Chondrocyte (in vitro differentiated cells): ENCODE results near the gene SCYL1. TPM values are rescaled to one million over a fixed set of nuclear protein-coding genes. Genes with fewer than 3 reads are reported as not detected.
"Not testable (repeated sequence)": the region's sequence is repeated elsewhere in the genome, so short reads cannot be mapped to it uniquely, and the experiment has no call there.

Experiments
- DNase-seq: peaks from one replicate; pipeline ENCODE4 v3.0.0; 2021; ENCODE audit warnings: mixed read lengths, low spot score
- H3K27ac Mint-ChIP-seq: one replicate; pipeline ENCODE4 v1.8.0; 2021; ENCODE audit warnings: mild to moderate bottlenecking, moderate library complexity, mixed read lengths; ENCODE audit not compliant: unreplicated experiment
- H3K27me3 Mint-ChIP-seq: 2 replicates; pipeline ENCODE4 v1.8.0; 2021; ENCODE audit warnings: low read depth, mixed read lengths
- H3K36me3 Mint-ChIP-seq: 2 replicates; pipeline ENCODE4 v1.8.0; 2021; ENCODE audit warnings: low read depth, mixed read lengths
- H3K4me1 Mint-ChIP-seq: 2 replicates; pipeline ENCODE4 v1.8.0; 2021; ENCODE audit warnings: low read depth, mild to moderate bottlenecking, mixed read lengths
- H3K4me3 Mint-ChIP-seq: one replicate; pipeline ENCODE4 v1.8.0; 2021; ENCODE audit warnings: mild to moderate bottlenecking, moderate library complexity, mixed read lengths; ENCODE audit not compliant: unreplicated experiment
- H3K9me3 Mint-ChIP-seq: 2 replicates; pipeline ENCODE4 v1.8.0; 2021; ENCODE audit warnings: low read depth, mixed read lengths
- CTCF ChIP-seq: fragments of 200-600 bp; sonication (generic); IDR thresholded peaks from 2 replicates; pipeline ENCODE4 v1.5.0; 2021; ENCODE audit warnings: antibody characterized with exemption, mild to moderate bottlenecking, moderate library complexity
- total RNA-seq: library from RNA; stranded (reverse); gene quantifications from 3 replicates; pipeline ENCODE4 v1.2.1, GENCODE V29; 2021

Gene SCYL1
- total RNA-seq, 1 donor from 2014 or later = 108 TPM

DNA sequence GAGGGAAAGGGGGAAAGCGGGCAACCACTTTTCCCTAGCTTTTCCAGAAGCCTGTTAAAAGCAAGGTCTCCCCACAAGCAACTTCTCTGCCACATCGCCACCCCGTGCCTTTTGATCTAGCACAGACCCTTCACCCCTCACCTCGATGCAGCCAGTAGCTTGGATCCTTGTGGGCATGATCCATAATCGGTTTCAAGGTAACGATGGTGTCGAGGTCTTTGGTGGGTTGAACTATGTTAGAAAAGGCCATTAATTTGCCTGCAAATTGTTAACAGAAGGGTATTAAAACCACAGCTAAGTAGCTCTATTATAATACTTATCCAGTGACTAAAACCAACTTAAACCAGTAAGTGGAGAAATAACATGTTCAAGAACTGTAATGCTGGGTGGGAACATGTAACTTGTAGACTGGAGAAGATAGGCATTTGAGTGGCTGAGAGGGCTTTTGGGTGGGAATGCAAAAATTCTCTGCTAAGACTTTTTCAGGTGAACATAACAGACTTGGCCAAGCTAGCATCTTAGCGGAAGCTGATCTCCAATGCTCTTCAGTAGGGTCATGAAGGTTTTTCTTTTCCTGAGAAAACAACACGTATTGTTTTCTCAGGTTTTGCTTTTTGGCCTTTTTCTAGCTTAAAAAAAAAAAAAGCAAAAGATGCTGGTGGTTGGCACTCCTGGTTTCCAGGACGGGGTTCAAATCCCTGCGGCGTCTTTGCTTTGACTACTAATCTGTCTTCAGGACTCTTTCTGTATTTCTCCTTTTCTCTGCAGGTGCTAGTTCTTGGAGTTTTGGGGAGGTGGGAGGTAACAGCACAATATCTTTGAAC, 19.2 kb upstream of the SCYL1 start:
- H3K27me3 Mint-ChIP-seq = no peaks in the 10 kb centered on the region
- no peak overlapping the region for H3K4me3 Mint-ChIP-seq
- peaks cover 41% of the 10 kb centered on the region for H3K4me1 Mint-ChIP-seq
- no peaks in the 10 kb centered on the region for H3K9me3 Mint-ChIP-seq
- DNase-seq = peak; percentile 35
- no peak overlapping the region for H3K27ac Mint-ChIP-seq
- TF ChIP-seq CTCF = no peak
- H3K36me3 Mint-ChIP-seq = peaks cover 36% of the 10 kb centered on the region

DNA sequence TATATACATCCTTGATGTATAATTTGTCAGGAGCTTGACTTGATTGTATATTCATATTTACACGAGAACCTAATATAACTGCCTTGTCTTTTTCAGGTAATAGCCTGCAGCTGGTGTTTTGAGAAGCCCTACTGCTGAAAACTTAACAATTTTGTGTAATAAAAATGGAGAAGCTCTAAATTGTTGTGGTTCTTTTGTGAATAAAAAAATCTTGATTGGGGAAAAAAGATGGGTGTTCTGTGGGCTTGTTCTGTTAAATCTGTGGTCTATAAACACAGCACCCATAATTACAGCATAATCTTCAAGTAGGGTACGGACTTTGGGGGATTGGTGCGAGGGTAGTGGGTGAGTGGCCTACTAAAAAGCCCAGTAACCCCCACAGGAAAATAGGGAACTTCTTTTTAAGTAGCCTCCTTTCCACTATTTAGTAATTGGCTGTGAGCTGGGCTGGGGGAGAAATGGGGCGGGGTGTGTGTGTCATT, 18.6 kb upstream of the SCYL1 start:
- Mint-ChIP-seq H3K36me3 (peaks cover 36% of the 10 kb centered on the region), H3K4me3 (no peak overlapping the region), H3K27ac (no peak overlapping the region), H3K9me3 (no peaks in the 10 kb centered on the region), H3K4me1 (peaks cover 42% of the 10 kb centered on the region), H3K27me3 (no peaks in the 10 kb centered on the region)
- TF ChIP-seq CTCF = no peak
- no peak for DNase-seq

DNA sequence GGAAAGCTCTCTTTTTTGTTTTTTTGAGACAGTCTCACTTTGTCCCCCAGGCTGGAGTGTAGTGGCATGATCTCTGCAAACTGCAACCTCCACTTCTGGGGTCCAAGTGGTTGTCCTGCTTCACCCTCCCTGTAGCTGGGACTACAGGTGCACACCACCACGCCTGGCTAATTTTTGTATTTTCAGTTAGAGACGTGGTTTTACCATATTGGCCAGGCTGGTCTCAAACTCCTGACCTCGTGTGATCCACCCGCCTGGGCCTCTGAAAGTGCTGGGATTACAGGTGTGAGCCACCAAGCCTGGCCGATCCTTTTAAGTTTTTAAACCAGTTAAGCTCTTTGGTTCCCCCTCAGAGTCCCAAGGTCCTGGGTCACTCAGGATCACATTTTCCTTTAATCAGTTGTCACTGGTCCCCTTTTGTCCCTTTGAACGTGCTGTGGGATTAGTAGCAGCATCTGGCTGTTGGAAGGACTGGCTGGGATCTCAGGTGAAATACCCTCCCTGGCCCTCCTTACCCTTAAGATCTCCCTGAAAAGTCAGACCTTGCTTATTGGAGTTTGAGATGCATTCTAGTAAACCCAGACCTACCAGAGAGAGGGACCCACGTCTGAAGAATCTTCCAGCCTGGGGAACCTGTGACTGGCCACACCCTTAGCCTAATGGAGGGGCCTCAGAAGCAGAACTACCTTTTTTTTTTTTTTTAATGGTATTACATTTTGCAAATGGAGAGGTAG, 17.9 kb upstream of the SCYL1 start:
- Mint-ChIP-seq H3K27ac (no peak overlapping the region), H3K36me3 (peaks cover 36% of the 10 kb centered on the region), H3K9me3 (no peaks in the 10 kb centered on the region), H3K4me3 (no peak overlapping the region), H3K4me1 (peaks cover 42% of the 10 kb centered on the region), H3K27me3 (no peaks in the 10 kb centered on the region)
- TF ChIP-seq CTCF = no peak
- DNase-seq = peak; percentile 49

DNA sequence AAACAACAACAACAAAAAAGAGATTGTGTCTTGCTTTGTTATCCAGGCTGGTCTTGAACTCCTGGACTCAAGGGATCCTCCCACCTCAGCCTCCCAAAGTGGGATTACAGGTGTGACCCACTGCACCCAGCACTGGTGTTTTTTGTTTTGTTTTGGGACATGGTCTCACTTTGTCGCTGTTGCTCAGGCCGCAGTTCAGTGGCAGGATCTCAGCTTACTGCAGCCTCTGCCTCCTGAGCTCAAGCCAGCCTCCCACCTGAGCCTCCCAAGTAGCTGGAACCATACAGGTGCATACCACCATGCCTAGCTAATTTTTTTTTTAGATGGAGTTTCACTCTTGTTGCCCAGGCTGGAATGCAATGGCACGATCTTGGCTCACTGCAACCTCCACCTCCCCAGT, 12.6 kb upstream of the SCYL1 start:
- peak; percentile 20 for DNase-seq
- not testable (repeated sequence) for H3K36me3 Mint-ChIP-seq, H3K27ac Mint-ChIP-seq

DNA sequence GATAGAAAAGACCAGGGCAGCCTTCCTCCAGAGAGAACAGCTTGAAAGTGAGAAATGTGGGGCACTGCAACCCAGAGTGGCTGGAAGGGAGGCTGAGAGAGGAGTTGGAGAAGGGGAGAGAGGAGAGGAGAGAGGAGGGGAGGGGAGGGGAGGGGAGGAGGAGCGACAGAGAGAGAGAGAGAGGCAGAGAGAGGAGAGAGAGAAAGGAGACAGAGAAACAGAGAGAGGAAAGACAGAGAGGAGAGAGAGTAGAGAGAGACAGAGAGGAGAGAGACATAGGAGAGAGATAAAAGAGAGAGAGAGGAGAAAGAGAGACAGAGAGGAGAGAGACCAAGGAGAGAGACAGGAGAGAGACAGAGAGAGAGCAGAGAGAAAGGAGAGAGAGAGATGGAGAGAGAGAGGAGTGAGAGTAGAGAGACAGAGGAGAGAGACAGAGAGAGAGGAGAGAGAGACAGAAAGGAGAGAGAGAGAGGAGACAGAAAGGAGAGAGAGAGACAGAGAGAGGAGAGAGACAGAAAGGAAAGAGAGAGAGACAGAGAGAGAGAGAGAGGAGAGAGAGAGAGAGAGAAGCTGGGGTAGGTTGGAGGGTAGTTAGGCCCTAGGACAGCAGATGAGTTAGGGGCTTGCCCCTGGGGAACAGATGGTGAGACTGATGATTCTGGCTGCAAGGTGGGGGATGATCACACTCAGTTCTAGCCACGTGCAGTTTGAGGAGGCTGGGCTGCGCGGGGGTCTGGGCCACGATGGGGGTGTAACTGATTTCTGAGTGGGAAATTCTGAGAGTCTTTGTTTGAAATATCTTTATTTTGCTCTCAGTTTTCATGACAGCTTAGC, 8.5 kb upstream of the SCYL1 start:
- H3K4me3 Mint-ChIP-seq = no peak overlapping the region
- no peaks in the 10 kb centered on the region for H3K9me3 Mint-ChIP-seq
- H3K4me1 Mint-ChIP-seq = no peaks in the 10 kb centered on the region
- no peak for TF ChIP-seq CTCF
- H3K27ac Mint-ChIP-seq = no peak overlapping the region
- H3K36me3 Mint-ChIP-seq = no peaks in the 10 kb centered on the region
- DNase-seq = no peak
- H3K27me3 Mint-ChIP-seq = no peaks in the 10 kb centered on the region

More for the DNA sequence above, 12.6 kb upstream of the SCYL1 start:
- H3K4me3 Mint-ChIP-seq, H3K9me3 Mint-ChIP-seq, H3K27me3 Mint-ChIP-seq: not testable (repeated sequence)
- H3K4me1 Mint-ChIP-seq = peaks cover 15% of the 10 kb centered on the region

GRCh38 chr11:65518941-65519549, 5.8 kb upstream of the SCYL1 start:
- H3K9me3 Mint-ChIP-seq, H3K27ac Mint-ChIP-seq, H3K27me3 Mint-ChIP-seq, H3K4me3 Mint-ChIP-seq, DNase-seq, H3K36me3 Mint-ChIP-seq: not testable (repeated sequence)
- H3K4me1 Mint-ChIP-seq = peaks cover 11% of the 10 kb centered on the region

GRCh38 chr11:65521777-65522521, 2.9 kb upstream of the SCYL1 start:
- not testable (repeated sequence) for H3K4me3 Mint-ChIP-seq, H3K9me3 Mint-ChIP-seq, H3K27me3 Mint-ChIP-seq, H3K36me3 Mint-ChIP-seq
- DNase-seq = peak; percentile 27
- Mint-ChIP-seq H3K4me1 (peaks cover 32% of the 10 kb centered on the region), H3K27ac (peak overlapping the region; percentile 12)
